ENCODE results near the gene HOMEZ.

GRCh38 chr14:23240661-23241060, 45.3 kb downstream of the HOMEZ start:
- TF ChIP-seq CTCF (tag by site-specific recombination; IDR thresholded peaks at IDR 0.05): no peak
- no peak for TF ChIP-seq ZNF10 (tag by site-specific recombination; IDR thresholded peaks at IDR 0.05)
- TF ChIP-seq ZNF280C (tag by site-specific recombination; IDR thresholded peaks at IDR 0.05): no peak
- TF ChIP-seq ZNF510 (tag by site-specific recombination; IDR thresholded peaks at IDR 0.05; ENCODE audit: insufficient replicate concordance): no peak
- TF ChIP-seq, protein P1, sequence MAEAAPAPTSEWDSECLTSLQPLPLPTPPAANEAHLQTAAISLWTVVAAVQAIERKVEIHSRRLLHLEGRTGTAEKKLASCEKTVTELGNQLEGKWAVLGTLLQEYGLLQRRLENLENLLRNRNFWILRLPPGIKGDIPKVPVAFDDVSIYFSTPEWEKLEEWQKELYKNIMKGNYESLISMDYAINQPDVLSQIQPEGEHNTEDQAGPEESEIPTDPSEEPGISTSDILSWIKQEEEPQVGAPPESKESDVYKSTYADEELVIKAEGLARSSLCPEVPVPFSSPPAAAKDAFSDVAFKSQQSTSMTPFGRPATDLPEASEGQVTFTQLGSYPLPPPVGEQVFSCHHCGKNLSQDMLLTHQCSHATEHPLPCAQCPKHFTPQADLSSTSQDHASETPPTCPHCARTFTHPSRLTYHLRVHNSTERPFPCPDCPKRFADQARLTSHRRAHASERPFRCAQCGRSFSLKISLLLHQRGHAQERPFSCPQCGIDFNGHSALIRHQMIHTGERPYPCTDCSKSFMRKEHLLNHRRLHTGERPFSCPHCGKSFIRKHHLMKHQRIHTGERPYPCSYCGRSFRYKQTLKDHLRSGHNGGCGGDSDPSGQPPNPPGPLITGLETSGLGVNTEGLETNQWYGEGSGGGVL (tag by site-specific recombination; IDR thresholded peaks at IDR 0.05): no peak
- no peak for TF ChIP-seq ZNF138 (tag by site-specific recombination; IDR thresholded peaks at IDR 0.05; ENCODE audit: borderline replicate concordance)
- no peak for TF ChIP-seq REST (tag by site-specific recombination; IDR thresholded peaks at IDR 0.05)
- no peak for TF ChIP-seq SALL2 (tag by site-specific recombination; IDR thresholded peaks at IDR 0.05; ENCODE audit: borderline replicate concordance)
- TF ChIP-seq, protein P2, sequence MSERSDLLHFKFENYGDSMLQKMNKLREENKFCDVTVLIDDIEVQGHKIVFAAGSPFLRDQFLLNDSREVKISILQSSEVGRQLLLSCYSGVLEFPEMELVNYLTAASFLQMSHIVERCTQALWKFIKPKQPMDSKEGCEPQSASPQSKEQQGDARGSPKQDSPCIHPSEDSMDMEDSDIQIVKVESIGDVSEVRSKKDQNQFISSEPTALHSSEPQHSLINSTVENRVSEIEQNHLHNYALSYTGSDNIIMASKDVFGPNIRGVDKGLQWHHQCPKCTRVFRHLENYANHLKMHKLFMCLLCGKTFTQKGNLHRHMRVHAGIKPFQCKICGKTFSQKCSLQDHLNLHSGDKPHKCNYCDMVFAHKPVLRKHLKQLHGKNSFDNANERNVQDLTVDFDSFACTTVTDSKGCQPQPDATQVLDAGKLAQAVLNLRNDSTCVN (tag by site-specific recombination; optimal IDR thresholded peaks at IDR 0.05): no peak
- no peak for TF ChIP-seq ZBTB8A (tag by site-specific recombination; IDR thresholded peaks at IDR 0.05)
- TF ChIP-seq, protein P3, sequence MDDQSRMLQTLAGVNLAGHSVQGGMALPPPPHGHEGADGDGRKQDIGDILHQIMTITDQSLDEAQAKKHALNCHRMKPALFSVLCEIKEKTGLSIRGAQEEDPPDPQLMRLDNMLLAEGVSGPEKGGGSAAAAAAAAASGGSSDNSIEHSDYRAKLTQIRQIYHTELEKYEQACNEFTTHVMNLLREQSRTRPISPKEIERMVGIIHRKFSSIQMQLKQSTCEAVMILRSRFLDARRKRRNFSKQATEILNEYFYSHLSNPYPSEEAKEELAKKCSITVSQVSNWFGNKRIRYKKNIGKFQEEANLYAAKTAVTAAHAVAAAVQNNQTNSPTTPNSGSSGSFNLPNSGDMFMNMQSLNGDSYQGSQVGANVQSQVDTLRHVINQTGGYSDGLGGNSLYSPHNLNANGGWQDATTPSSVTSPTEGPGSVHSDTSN (CRISPR knock-in tag; IDR thresholded peaks at IDR 0.05): no peak
- no peak for TF ChIP-seq ZBTB10 (tag by site-specific recombination; IDR thresholded peaks at IDR 0.05)
- no peak for TF ChIP-seq ZBTB21 (tag by site-specific recombination; IDR thresholded peaks at IDR 0.05)
- TF ChIP-seq, protein P4, sequence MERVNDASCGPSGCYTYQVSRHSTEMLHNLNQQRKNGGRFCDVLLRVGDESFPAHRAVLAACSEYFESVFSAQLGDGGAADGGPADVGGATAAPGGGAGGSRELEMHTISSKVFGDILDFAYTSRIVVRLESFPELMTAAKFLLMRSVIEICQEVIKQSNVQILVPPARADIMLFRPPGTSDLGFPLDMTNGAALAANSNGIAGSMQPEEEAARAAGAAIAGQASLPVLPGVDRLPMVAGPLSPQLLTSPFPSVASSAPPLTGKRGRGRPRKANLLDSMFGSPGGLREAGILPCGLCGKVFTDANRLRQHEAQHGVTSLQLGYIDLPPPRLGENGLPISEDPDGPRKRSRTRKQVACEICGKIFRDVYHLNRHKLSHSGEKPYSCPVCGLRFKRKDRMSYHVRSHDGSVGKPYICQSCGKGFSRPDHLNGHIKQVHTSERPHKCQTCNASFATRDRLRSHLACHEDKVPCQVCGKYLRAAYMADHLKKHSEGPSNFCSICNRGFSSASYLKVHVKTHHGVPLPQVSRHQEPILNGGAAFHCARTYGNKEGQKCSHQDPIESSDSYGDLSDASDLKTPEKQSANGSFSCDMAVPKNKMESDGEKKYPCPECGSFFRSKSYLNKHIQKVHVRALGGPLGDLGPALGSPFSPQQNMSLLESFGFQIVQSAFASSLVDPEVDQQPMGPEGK (tag by site-specific recombination; IDR thresholded peaks at IDR 0.05): no peak
